ENCODE results near the gene GOLGA8J.
A peak's percentile ranks its signal among the peaks of the same experiment; 100 is the strongest.

GRCh38 chr15:30046430-30046829 lies 36.3 kb upstream of the GOLGA8J start:
- TF ChIP-seq ZFX (IDR thresholded peaks at IDR 0.05) (no peak), CTCF (conservative IDR thresholded peaks at IDR 0.05) (0 out of 2 replicates have a peak, but pooled peaks have one; percentile 1)
